NK-92 treated with Interleukin-12 subunit alpha and Interleukin-12 subunit beta, amount 100 ng/mL, for 24 hours (cell line): ENCODE data around the gene CDH24.

ENCODE experiments used
- DNase-seq: peaks from one replicate; lab custom pipeline; 2025; lab: John Stamatoyannopoulos, UW

CDH24 gene

DNA sequence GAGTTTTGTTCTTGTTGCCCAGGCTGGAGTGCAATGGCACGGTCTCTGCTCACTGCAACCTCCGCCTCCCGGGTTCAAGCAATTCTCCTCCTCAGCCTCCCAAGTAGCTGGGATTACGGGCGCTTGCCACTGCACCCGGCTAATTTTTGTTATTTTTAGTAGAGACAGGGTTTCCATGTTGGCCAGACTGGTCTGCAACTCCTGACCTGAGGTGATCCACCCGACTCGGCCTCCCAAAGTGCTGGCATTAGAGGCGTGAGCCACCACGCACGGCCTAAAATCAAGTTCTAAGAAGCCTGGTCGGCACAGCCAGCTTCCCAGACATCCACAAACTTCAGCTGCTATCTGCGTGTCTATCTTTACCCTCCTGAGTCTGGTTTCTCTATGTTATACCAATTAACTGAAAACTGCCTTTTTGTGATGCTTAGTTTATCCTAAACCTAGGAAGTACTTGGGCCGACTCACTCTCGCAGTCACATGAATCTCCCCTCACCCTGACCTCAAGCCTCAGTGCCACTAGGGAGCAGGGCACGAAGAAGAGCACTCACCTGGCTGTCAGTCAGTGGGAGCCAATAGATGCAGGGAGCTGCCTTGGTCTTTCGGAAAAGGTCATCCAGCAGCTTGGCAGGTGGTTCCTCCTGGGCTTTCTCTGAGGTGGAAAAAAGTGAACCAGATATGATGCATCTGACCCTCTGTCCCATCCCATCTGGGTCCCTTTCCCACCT lies 3.4 kb upstream of the CDH24 start:
- no peak for DNase-seq

DNA sequence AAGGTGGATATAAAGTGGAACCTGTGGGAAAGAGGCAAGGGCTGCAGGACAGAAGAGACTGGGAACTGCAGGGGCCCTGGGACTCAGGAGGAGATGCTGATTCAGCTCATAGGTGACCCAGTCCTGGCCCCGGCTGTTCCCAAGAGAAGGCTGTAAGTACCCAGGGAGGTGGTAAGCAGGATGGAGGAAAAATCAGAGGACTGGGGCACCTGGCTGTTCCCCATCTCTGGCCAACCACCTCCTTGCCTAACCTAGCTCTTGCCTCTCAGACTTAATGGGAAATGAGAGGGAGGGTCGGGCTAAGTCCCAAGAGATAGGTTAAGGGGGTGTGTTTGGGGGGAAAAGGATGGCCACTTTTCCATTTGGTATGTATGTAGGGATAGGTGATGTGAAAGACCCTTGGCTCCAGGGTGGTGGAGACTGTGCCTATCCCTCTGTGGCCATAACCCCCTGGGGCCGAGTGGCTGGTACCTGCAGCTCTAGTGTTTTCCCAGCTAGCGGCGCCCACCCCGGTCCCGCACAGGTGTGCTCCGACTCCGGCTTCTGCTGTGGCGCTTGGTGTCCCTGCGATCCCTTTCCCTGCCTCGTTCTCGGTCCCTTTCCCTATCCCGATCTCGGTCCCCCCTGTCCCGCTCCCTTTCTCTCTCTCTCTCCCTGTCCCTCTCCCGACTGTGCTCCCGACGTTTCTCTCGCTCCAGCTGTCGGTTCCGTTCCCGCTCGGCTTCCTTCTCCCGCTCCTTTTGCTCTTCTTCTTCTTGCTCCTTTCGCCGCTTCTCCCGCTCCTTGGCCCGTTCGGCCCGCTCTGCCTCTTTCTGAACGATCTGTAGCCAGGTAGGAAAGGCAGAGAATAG lies 1.6 kb upstream of the CDH24 start:
- DNase-seq = no peak

DNA sequence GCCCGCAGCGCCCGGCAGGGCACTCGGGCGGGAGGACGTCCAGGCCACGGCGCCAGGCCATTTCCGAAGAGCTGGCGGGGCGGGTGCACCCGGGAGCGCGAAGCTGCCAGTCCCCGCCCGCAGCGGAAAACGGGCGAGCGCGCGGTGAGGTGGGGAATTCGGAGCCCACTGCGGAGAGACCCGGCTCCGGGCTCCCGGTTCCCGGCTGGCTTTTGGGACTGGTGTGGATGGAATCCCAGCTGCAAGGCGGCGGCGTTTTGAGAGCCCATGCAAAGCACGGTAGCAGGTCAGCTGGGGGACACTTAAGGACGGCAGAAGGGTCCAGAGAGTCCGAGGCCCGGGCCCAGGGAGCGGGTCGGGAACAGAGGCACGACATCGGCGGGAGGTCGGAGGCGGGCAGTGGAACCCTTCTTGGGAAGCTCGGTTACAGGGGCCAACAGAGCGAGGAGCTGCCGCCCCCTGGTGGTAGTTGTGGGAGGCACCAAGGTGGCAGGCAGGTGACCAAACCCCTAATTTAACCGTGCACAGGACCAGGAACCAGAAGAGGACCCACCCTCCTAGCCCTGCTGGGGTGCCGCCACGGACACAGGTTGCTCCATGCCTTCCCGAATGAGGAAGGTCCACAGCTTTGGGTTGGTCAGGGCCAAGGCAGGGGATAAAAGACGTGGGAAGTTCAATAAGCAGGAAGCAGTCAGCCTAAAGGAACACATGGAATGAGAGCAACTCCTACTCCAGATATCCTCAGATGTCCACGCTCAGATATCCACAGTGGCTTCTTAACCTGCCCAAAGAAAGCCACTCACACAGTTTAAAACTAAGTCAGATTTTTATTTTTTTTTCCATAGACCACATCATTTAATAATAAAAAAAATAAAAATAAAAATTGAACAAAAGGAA lies 685 bp upstream of the CDH24 start:
- no peak for DNase-seq

DNA sequence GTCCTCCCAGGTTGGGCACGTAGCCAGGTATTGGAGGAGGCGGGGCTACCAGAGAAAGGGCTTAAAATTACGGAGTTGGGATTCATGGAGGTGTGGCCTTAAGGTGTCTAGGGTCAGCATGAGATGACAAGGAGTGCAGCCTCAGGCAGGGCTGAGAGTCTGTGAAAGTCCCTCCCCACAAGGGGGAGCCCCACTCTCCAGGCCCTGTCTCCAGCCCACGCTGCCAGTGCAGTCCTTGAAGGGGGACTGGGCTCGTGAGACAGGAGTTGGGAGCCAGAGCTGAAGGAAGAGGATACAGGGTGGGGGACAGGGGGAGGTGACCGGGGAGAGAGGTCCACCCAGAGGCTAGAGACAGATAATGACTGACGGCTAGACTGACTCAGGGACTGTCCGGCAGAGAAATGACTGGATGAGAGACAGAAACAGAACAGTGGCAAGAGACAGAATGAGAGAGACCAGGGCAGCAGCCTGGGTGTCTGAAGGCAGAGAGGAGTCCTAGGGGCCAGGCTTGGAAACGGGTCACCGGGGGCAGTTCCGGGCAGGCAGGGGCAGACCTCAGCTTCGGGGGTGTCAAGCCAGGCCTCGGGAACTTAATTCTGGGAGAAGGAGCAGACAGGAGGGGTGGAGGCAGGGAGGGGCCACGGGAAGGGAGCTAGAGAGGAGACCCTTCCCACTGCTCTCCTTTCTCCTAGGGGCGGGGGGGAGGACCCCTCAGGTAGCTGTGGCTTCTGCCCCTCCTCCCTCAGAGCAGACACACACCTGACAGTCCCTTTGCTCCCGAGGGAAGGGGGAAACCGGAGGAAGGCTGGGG lies 970 bp downstream of the CDH24 start:
- no peak for DNase-seq

DNA sequence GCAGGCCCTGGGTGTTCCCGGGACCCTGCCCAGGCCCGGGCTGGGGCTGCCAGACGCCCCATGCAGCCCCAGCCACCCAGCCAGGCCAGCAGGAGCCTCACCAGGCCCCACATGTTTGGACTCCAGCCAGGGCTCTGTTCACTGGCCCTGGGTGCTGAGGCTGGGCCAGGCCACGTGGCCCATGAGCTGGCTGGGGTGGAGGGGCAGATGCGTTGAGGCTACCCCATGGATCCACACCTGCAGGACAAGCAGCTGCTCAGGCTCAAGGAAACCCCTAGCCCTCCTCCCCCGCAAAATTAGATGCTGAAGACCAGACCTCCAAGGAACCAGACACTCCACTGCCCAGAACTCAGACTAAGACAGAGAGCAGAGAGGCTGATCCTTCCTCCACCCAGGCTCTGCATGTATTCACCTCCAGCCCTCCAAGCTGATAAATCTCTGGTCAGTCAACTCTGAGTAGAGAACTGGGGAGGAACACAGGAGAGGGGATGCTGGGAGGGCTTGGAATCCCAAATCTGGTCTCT lies 1.6 kb downstream of the CDH24 start:
- no peak for DNase-seq

DNA sequence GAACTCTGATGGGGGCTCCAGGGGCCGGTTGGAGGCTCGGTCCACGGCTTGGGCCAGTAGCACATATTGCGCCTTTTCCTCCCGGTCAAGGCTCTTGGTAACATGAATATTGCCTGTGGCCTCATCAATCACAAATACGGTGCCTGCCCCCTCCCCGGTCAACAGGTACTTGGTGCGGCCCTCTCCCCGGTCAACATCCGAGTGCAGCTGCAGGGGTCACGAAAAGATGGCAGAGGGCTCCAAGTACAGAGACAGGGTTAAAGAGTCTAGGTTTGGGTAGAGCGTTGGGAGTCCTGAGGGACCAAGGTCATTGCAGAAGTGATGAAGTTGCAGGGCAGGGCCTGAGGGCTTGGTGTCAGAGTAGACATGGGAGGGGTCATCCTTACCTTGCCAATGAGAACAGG lies 2.2 kb downstream of the CDH24 start:
- DNase-seq = no peak

DNA sequence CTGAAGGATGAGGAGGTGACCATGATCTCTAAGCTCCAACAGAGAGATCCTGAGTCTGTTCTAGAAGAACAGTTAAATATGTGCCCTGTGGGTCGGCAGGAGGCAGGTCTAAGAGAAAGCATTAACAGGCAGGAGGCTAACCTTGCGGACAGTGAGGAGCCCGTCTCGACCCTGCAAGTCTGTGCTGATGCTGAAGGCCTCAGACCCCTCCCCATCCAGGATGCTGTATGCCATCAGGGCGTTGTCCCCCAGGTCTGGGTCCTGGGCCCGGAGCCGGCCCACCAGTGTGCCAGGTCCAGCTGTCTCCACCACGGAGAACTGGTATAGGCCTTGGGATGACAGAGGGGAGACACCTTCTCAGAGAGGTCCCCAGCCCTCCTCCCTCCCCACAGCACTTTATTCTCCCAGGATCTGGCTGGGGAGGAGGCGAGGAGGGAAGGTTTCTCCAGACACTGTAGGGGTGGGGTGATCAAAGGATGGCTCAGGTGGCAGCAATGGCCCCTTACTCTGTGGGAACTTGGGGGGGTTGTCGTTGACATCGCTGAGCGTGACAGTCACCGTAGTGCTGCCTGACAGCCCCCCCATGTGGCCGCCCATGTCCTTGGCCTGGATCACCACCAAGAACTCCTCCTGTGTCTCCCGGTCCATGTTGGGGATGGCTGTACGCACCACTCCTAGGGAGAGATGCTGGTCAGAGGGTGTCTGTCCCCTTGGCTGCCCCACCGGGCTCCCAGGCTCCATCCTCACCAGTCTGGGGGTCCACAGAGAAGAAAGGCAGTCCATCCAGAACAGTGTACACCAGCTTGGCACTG lies 3.1 kb downstream of the CDH24 start:
- DNase-seq = no peak

DNA sequence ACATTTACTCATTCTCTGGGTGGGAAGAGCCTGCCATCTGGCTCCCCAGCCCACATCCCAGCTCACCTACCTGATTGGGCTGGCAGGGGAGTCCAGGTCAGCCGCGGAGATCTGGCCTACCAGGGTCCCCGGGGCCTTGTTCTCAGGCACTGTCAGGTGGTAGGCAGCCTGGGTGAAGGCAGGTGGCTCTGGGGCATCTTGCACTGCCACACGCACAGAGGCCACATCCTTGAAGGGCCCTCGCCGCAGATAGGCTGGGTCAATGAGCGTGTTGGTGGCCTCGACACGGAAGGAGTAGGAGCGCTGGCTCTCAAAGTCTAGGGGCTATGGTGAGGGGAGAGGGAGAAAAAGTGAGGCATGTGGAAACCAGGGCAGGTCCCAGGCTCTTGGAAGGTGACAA lies 3.9 kb downstream of the CDH24 start:
- DNase-seq = no peak

- DNase-seq = no peak
Observed at GRCh38 chr14:23052671-23053070, 4.6 kb downstream of the CDH24 start.

DNA sequence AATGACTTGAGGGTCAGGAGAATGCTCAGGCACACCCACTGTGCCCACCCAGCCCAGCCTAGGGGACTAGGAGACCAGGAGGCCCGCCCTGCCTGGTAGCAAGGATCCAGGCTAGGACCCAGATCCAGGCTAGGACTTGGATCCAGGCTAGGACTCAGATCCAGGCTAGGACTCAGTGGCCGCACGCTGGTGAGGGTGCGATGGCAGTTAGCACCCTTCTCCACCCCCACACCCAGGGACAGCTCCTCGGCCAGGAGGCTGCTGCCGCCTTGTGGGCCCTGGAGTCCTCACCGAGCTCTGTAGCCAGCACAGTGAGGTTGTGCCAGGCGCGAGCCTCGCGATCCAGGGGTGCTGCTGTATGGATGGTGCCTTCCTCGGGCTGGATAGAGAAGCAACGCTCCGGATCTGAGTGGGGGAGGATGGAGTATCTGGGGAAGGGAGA lies 5.1 kb downstream of the CDH24 start:
- DNase-seq = no peak

GRCh38 chr14:23051141-23052057 lies 5.9 kb downstream of the CDH24 start:
- no peak for DNase-seq

DNA sequence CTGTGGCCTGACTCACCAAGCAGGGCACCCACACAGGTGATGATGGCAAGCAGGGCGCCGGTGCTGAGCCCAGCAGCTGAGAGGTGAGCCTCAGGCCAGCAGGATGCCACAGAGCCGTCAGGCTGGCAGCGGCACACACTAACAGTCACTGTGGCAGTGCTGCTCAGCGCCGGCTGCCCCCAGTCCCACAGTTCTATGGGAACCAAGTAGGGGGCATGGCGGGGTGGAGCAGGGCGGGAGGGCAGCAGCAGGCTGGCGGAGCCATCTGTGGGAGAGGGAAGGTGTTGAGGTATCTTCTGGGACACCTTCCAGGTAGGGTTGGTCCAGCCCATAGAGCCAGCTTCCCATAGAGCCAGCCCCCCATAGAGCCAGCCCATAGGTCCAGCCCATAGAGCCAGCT lies 8.3 kb downstream of the CDH24 start:
- no peak for DNase-seq

DNA sequence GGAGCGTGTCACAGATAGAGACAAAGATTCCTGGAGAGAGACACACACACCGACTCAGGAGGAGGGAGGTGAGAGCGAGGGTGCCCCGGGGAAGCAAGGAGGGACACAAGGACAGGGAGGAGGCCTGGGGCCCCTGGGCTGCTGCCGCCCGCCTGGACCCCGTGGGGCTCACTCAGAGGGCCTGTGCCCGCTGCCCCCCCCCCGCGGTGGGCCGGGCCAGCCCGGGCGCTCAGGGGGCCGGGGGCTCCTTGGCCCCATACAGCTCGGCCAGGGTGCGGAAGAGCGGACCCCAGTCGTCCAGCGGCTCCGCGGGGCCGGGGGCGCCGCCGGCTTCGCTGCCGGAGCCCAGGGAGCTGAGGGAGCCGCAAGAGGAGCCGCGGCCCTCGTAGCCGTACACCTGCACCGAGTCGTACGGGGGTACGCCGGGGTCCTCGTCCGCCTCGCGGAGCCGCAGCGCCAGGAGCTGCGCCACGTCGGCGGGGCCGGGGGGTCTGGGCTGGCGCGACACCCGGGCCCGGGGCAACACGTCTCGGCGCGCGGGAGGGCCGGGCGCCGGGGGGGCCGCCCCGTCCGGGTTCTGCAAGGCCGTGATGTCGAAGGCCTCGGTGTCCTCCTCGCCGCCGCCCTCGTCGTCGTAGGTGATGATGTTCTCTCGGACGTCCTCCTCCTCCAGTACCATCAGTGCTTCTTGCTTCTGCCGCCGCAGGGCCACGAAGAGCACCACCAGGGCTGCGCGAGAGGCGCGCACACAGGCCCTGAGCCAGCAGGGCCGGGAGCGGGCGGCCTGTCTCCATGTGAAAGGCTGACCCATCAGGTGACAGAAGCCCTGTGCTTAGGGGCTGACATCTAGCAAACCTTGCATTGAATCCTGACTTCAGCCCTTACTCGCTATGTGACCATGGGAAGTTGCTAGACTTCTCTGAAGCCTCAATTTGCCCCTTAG lies 9.3 kb downstream of the CDH24 start:
- DNase-seq = no peak

- no peak for DNase-seq
Observed at GRCh38 chr14:23047034-23047634, 10.2 kb downstream of the CDH24 start.

DNA sequence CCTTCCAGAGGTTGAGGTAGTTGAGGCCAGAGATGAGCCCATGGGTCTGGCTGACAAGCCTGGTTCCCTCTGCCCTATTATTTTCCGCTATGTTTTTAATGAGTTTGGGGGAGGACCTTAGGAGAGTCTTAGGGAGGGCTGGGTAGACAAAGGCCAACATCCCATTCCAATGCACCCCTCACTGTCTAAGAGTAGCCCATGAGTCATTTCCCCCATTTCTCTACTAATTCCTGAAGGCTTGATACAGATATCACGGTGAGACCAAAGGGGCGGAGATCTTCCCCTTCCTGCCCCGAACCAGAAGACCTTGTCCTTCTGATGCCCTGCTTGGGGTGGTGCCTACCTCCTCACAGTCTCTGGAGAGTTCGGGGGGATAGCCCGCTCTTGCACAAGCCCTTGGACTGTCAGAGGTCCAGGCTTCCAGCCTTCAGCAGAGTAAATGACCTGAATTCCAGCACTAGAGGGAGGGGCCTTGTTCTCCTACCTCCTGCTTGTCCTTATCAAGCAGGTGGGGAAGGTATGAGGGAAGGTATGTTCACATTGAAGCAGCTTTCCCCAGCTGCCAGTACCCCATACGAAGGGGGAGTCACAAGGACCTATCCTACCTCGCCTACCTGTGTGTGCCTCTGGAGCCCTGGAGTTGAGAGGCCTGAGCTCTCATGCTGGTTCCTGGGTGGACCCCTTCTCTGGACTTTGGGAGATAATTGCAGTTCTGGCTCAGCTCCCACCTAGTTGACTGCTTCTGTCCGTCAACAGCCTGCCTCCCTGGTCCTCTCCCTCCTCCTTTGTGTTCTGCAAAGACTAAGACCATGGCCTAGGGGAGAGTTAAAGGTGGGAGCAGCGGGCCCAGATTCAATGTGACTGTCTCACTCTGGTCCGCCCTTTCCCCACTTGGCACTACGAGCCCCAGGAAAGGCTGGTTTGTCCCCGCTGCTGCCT lies 11.6 kb downstream of the CDH24 start:
- no peak for DNase-seq

- DNase-seq = no peak
Observed at GRCh38 chr14:23044840-23045239, 12.5 kb downstream of the CDH24 start.

DNA sequence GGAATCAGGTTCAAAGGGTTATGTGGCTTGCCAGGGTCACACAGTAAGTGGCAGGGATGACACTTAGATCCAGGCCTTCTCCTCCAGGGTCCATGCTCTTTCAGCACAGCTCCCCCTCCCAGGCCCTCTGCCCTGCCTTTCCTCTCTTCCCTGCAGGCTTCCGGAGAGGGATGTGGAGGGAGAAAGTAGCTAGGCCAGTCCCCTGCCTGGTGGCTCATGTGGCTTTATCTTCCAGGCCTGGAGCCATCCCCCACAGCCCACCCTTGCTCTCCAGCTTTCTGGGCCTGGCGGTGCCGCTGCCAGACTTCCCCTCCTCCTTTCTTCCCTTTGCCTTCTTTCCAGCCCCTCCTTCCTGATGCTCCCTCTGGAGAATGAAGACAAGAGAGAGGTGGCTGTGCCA lies 13.6 kb downstream of the CDH24 start:
- DNase-seq = no peak
